Thymus (tissue), 11 donors: ENCODE measurements around the gene PRPF40A. TPM values are rescaled to one million over a fixed set of nuclear protein-coding genes. Genes with fewer than 3 reads are reported as not detected.

ENCODE experiments used
- DNase-seq, 9 donors: peaks; one replicate each; pipeline ENCODE4 v3.0.0-alpha.2; 2013; ENCODE audit warnings: low spot score in 9 of 9, low read depth in 6 of 9, missing footprints in 1 of 9
- H3K27ac ChIP-seq, 2 donors: one replicate each; pipeline ENCODE4 v1.5.1; 2013; ENCODE audit warnings: control low read depth in 1 of 2, low read depth in 1 of 2, low read length in 1 of 2, mild to moderate bottlenecking in 1 of 2, moderate library complexity in 1 of 2
- H3K27me3 ChIP-seq, 2 donors: one replicate each; pipeline ENCODE4 v1.5.1; 2013; ENCODE audit warnings: low read length in 1 of 2; ENCODE audit not compliant: control insufficient read depth in 2 of 2, insufficient read depth in 1 of 2
- H3K36me3 ChIP-seq, 2 donors: one replicate each; pipeline ENCODE4 v1.5.1; 2013; ENCODE audit warnings: low read length in 1 of 2, mild to moderate bottlenecking in 1 of 2, moderate library complexity in 1 of 2; ENCODE audit not compliant: control insufficient read depth in 2 of 2, insufficient read depth in 2 of 2
- H3K4me1 ChIP-seq, 2 donors: one replicate each; pipeline ENCODE4 v1.5.1; 2013; ENCODE audit warnings: low read length in 2 of 2; ENCODE audit not compliant: control insufficient read depth in 2 of 2, insufficient read depth in 2 of 2
- H3K4me3 ChIP-seq, 2 donors: one replicate each; pipeline ENCODE4 v1.5.1; 2013; ENCODE audit warnings: low read length in 2 of 2, control low read depth in 1 of 2, mild to moderate bottlenecking in 1 of 2
- H3K9me3 ChIP-seq, 2 donors: one replicate each; pipeline ENCODE4 v1.5.1; 2013; ENCODE audit warnings: low read length in 1 of 2, mild to moderate bottlenecking in 1 of 2; ENCODE audit not compliant: control insufficient read depth in 2 of 2, insufficient read depth in 1 of 2
- WGBS: extraction: QIAGEN DNeasy Blood & Tissue Kit; methylation state at CpG from one replicate; pipeline ENCODE4 v1.1.7; 2013; 5-methylcytosine and 5-hydroxymethylcytosine counted together
- polyA plus RNA-seq: library from polyadenylated mRNA; stranded (reverse); fragments of 200-250 nt; gene quantifications from one replicate; pipeline ENCODE4 v1.2.3, GENCODE V29; 2013
- total RNA-seq: library from RNA; stranded (reverse); fragments of 120-200 nt; gene quantifications from one replicate; pipeline ENCODE4 v1.2.4, GENCODE V29; 2013
- donor health status: healthy.

The PRPF40A gene
- total and polyA plus RNA-seq, 2 donors = 31.9 to 127 TPM

GRCh38 chr2:152682663-152683062 lies 34.6 kb downstream of the PRPF40A start:
- DNase-seq = no peak
- H3K4me1 ChIP-seq = no peaks in the 10 kb centered on the region
- H3K27ac ChIP-seq = no peak overlapping the region
- H3K9me3 ChIP-seq = no peaks in the 10 kb centered on the region
- WGBS = 99% methylated on average over 9 of the region's 9 CpGs
- no peak overlapping the region for H3K4me3 ChIP-seq
- no peaks in the 10 kb centered on the region for H3K27me3 ChIP-seq
- H3K36me3 ChIP-seq = peaks cover 0 to 31% of the 10 kb centered on the region in 2 donors

GRCh38 chr2:152678808-152679207 lies 38.5 kb downstream of the PRPF40A start:
- H3K9me3 ChIP-seq = no peaks in the 10 kb centered on the region
- no peaks in the 10 kb centered on the region for H3K4me1 ChIP-seq
- H3K4me3 ChIP-seq = no peak overlapping the region
- WGBS = 95% methylated on average over 2 of the region's 2 CpGs
- no peak for DNase-seq
- no peak overlapping the region for H3K27ac ChIP-seq
- no peaks in the 10 kb centered on the region for H3K27me3 ChIP-seq
- peaks cover 10 to 53% of the 10 kb centered on the region in 2 donors for H3K36me3 ChIP-seq

GRCh38 chr2:152676461-152676860 lies 40.8 kb downstream of the PRPF40A start:
- Histone ChIP-seq H3K9me3 (no peaks in the 10 kb centered on the region), H3K4me1 (no peaks in the 10 kb centered on the region), H3K27me3 (no peaks in the 10 kb centered on the region), H3K4me3 (no peak overlapping the region), H3K27ac (no peak overlapping the region), H3K36me3 (peaks cover 13 to 56% of the 10 kb centered on the region in 2 donors)
- DNase-seq = no peak
- 98% methylated on average over 3 of the region's 3 CpGs for WGBS

- Histone ChIP-seq H3K9me3 (no peaks in the 10 kb centered on the region), H3K36me3 (peaks cover 13 to 60% of the 10 kb centered on the region in 2 donors), H3K27ac (no peak overlapping the region), H3K27me3 (no peaks in the 10 kb centered on the region), H3K4me3 (no peak overlapping the region), H3K4me1 (no peaks in the 10 kb centered on the region)
- no peak for DNase-seq
- 97% methylated on average over 4 of the region's 4 CpGs for whole genome bisulfite sequencing
These were observed 42.9 kb downstream of the PRPF40A start for GRCh38 chr2:152674334-152674733.

- H3K9me3 ChIP-seq = no peaks in the 10 kb centered on the region
- no peaks in the 10 kb centered on the region for H3K27me3 ChIP-seq
- H3K4me3 ChIP-seq = no peak overlapping the region
- no peaks in the 10 kb centered on the region for H3K4me1 ChIP-seq
- no peak for DNase-seq
- WGBS = 97% methylated on average over 7 of the region's 7 CpGs
- H3K27ac ChIP-seq = no peak overlapping the region
- peaks cover 26 to 83% of the 10 kb centered on the region in 2 donors for H3K36me3 ChIP-seq
These were observed 52.5 kb downstream of the PRPF40A start for GRCh38 chr2:152664725-152665124.

GRCh38 chr2:152661076-152661475 lies 56.2 kb downstream of the PRPF40A start:
- no peaks in the 10 kb centered on the region for H3K27me3 ChIP-seq
- no peaks in the 10 kb centered on the region for H3K9me3 ChIP-seq
- no peaks in the 10 kb centered on the region for H3K4me1 ChIP-seq
- H3K36me3 ChIP-seq = peaks cover 27 to 82% of the 10 kb centered on the region in 2 donors
- H3K27ac ChIP-seq = no peak overlapping the region
- no peak overlapping the region for H3K4me3 ChIP-seq
- no peak for DNase-seq
- 99% methylated on average over 4 of the region's 4 CpGs for WGBS

- H3K9me3 ChIP-seq = no peaks in the 10 kb centered on the region
These were observed 59.0 kb downstream of the PRPF40A start for GRCh38 chr2:152658221-152658620.

GRCh38 chr2:152657043-152657442 lies 60.2 kb downstream of the PRPF40A start:
- H3K4me3 ChIP-seq = no peak overlapping the region
- no peak for DNase-seq
- 94% methylated on average over 4 of the region's 4 CpGs for WGBS
- H3K9me3 ChIP-seq = no peaks in the 10 kb centered on the region
- no peaks in the 10 kb centered on the region for H3K4me1 ChIP-seq
- peaks cover 21 to 66% of the 10 kb centered on the region in 2 donors for H3K36me3 ChIP-seq
- H3K27me3 ChIP-seq = no peaks in the 10 kb centered on the region
- H3K27ac ChIP-seq = no peak overlapping the region

More at GRCh38 chr2:152658221-152658620, 59.0 kb downstream of the PRPF40A start:
- DNase-seq = no peak
- H3K4me1 ChIP-seq = no peaks in the 10 kb centered on the region
- no peak overlapping the region for H3K4me3 ChIP-seq
- whole genome bisulfite sequencing = 99% methylated on average over 1 of the region's 1 CpG
- no peaks in the 10 kb centered on the region for H3K27me3 ChIP-seq
- no peak overlapping the region for H3K27ac ChIP-seq
- peaks cover 21 to 69% of the 10 kb centered on the region in 2 donors for H3K36me3 ChIP-seq

- Histone ChIP-seq H3K27me3 (no peaks in the 10 kb centered on the region), H3K4me1 (no peaks in the 10 kb centered on the region), H3K36me3 (peaks cover 15 to 67% of the 10 kb centered on the region in 2 donors), H3K9me3 (no peaks in the 10 kb centered on the region), H3K27ac (no peak overlapping the region), H3K4me3 (no peak overlapping the region)
- WGBS = 95% methylated on average over 1 of the region's 1 CpG
- DNase-seq = no peak
These were observed 61.4 kb downstream of the PRPF40A start for GRCh38 chr2:152655880-152656279.

GRCh38 chr2:152651834-152652233 lies 65.4 kb downstream of the PRPF40A start:
- H3K9me3 ChIP-seq = no peaks in the 10 kb centered on the region
- H3K36me3 ChIP-seq = peaks cover 3 to 43% of the 10 kb centered on the region in 2 donors
- DNase-seq = no peak
- no peaks in the 10 kb centered on the region for H3K4me1 ChIP-seq
- 95% methylated on average over 2 of the region's 2 CpGs for WGBS
- H3K27me3 ChIP-seq = no peaks in the 10 kb centered on the region
- no peak overlapping the region for H3K27ac ChIP-seq
- H3K4me3 ChIP-seq = no peak overlapping the region
